ENCODE results near the gene LDLRAD3.

The LDLRAD3 gene

DNA sequence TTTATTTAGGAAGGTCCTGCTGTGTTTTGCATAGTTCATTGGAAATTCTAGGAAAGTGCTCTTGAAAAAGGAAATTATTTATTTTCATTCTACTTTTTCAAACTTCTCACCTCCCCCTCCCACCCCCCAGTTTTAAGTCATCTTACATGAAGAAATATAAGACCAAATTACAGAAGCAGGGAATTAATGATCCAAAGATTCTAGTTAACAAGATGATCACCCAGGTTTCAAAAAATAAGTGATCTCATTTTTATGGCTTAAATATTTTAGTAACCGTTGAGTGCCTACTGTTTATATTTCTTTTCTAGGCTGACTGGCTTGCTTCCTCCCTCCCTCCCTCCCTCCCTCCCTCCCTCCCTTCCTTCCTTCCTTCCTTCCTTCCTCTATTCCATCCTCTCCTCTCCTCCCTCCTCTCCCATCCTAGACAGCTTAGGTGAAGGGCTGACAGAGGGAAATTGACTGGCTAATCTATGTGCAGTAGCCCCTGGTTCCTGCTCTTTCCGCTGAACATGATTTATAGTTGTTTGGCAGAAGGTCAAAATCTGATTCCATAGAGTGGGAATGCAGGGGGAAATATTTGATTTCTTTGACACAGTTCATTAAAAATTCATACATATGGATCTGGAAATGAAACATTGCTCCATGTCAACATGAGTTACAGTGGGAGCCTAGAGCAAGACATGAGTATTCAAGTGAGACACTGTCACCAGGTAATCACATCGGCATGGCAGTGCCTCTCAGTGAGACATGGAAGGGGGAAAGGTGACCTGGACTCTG lies 221.9 kb downstream of the LDLRAD3 start:
- no peak overlapping the region for H3K9ac ChIP-seq (ENCODE audit: low read length)
- H3K27ac ChIP-seq (ENCODE audit: low read length), result no peak overlapping the region
- no peak overlapping the region for H3K4me2 ChIP-seq (ENCODE audit: low read length)

DNA sequence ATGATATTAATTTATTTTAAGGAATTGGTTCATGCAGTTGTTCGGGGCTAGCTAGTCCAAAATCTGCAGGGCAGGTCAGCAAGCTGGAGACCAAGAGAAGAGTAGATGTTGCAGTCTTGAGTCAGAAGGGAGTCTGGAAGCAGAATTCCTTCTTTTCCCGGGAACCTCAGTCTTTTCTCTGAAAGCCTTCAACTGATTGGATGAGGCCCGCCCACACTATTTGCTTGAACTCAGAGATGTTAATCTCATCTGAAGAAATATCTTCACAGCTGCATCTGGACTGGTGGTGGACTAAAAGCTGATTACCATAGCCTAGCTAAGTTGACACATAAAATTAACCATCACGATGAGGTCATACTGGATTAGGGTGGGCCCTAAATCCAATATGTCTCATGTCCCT lies 223.2 kb downstream of the LDLRAD3 start:
- H3K79me2 ChIP-seq (ENCODE audit: low read length), result no peaks in the 10 kb centered on the region
- peaks cover 47% of the 10 kb centered on the region for H3K27me3 ChIP-seq (ENCODE audit: low read depth, low read length)
- no peaks in the 10 kb centered on the region for H3K36me3 ChIP-seq (replicated peaks; ENCODE audit: low read depth, low read length)
- H3K27ac ChIP-seq (ENCODE audit: low read length), result no peak overlapping the region
- no peak overlapping the region for H3K9ac ChIP-seq (ENCODE audit: low read length)
- no peaks in the 10 kb centered on the region for H3K4me1 ChIP-seq (ENCODE audit: low read length)
- H2AFZ ChIP-seq (ENCODE audit: low read depth, low read length), result no peak overlapping the region
- H3K4me2 ChIP-seq (ENCODE audit: low read length), result no peak overlapping the region
- TF ChIP-seq, protein P1, sequence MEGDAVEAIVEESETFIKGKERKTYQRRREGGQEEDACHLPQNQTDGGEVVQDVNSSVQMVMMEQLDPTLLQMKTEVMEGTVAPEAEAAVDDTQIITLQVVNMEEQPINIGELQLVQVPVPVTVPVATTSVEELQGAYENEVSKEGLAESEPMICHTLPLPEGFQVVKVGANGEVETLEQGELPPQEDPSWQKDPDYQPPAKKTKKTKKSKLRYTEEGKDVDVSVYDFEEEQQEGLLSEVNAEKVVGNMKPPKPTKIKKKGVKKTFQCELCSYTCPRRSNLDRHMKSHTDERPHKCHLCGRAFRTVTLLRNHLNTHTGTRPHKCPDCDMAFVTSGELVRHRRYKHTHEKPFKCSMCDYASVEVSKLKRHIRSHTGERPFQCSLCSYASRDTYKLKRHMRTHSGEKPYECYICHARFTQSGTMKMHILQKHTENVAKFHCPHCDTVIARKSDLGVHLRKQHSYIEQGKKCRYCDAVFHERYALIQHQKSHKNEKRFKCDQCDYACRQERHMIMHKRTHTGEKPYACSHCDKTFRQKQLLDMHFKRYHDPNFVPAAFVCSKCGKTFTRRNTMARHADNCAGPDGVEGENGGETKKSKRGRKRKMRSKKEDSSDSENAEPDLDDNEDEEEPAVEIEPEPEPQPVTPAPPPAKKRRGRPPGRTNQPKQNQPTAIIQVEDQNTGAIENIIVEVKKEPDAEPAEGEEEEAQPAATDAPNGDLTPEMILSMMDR (IDR thresholded peaks at IDR 0.05; ENCODE audit: low read depth, low read length), result no peak
- TF ChIP-seq EZH2phosphoT487 (IDR thresholded peaks at IDR 0.05; ENCODE audit: low read depth), result no peak
- H3K9me3 ChIP-seq (ENCODE audit: insufficient read depth, low read length), result no peaks in the 10 kb centered on the region
- H4K20me1 ChIP-seq (ENCODE audit: insufficient read depth, low read length), result no peaks in the 10 kb centered on the region
- no peak overlapping the region for H3K4me3 ChIP-seq (ENCODE audit: low read length)

More for the DNA sequence above, 221.9 kb downstream of the LDLRAD3 start:
- TF ChIP-seq, protein P1 (IDR thresholded peaks at IDR 0.05; ENCODE audit: low read depth, low read length), result no peak
- no peak for TF ChIP-seq EZH2phosphoT487 (IDR thresholded peaks at IDR 0.05; ENCODE audit: low read depth)
- no peak overlapping the region for H3K4me3 ChIP-seq (ENCODE audit: low read length)
- H3K79me2 ChIP-seq (ENCODE audit: low read length), result no peaks in the 10 kb centered on the region
- no peaks in the 10 kb centered on the region for H3K4me1 ChIP-seq (ENCODE audit: low read length)
- H3K27me3 ChIP-seq (ENCODE audit: low read depth, low read length), result peaks cover 44% of the 10 kb centered on the region
- H4K20me1 ChIP-seq (ENCODE audit: insufficient read depth, low read length), result no peaks in the 10 kb centered on the region
- no peak overlapping the region for H2AFZ ChIP-seq (ENCODE audit: low read depth, low read length)
- no peaks in the 10 kb centered on the region for H3K9me3 ChIP-seq (ENCODE audit: insufficient read depth, low read length)
- no peaks in the 10 kb centered on the region for H3K36me3 ChIP-seq (replicated peaks; ENCODE audit: low read depth, low read length)

DNA sequence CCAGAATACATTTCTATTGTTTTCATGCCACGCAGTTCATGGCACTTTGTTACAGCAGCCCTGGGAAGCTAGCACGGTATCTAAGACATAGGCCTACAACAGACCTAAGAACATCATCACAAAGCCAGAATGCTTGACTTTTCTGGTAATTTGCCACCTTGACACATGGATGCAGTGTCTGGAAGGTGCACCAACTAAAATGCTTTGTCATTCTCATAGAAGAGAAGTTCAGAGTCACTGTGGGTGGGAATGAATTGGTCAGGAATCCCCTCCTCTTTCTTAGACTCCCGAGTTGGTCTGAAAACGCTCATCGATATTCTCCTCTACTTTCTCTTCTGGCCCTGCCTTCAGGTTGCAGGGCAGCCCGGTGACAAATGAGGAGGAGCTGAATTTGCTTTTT lies 223.9 kb downstream of the LDLRAD3 start:
- H3K4me2 ChIP-seq (ENCODE audit: low read length), result no peak overlapping the region
- no peaks in the 10 kb centered on the region for H3K4me1 ChIP-seq (ENCODE audit: low read length)
- TF ChIP-seq EZH2phosphoT487 (IDR thresholded peaks at IDR 0.05; ENCODE audit: low read depth), result no peak
- TF ChIP-seq, protein P1 (IDR thresholded peaks at IDR 0.05; ENCODE audit: low read depth, low read length), result no peak
- H3K9me3 ChIP-seq (ENCODE audit: insufficient read depth, low read length), result no peaks in the 10 kb centered on the region
- no peaks in the 10 kb centered on the region for H3K36me3 ChIP-seq (replicated peaks; ENCODE audit: low read depth, low read length)
- no peaks in the 10 kb centered on the region for H4K20me1 ChIP-seq (ENCODE audit: insufficient read depth, low read length)
- no peak overlapping the region for H3K9ac ChIP-seq (ENCODE audit: low read length)
- H3K27ac ChIP-seq (ENCODE audit: low read length), result no peak overlapping the region
- H3K27me3 ChIP-seq (ENCODE audit: low read depth, low read length), result peaks cover 42% of the 10 kb centered on the region
- H3K79me2 ChIP-seq (ENCODE audit: low read length), result no peaks in the 10 kb centered on the region
- H3K4me3 ChIP-seq (ENCODE audit: low read length), result no peak overlapping the region
- H2AFZ ChIP-seq (ENCODE audit: low read depth, low read length), result no peak overlapping the region

DNA sequence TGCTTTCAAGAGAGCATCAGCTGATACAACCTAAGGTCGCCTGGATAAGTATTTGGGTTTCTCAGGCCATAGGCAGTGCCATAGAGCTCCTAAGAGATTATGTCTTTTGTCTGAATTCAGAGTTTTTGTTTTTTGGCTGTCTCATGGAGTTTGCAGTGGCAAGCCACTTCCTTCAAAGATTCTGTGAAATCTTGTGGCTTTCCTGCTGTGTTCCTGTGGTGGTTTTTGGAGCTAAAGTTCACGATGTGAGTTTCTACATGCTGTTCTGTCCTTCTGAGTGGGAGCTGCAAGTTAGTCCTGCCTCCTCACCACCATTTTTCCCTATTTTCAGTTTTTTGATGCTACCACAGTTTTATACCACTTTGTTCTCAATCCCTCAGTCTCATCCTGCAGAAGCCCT lies 234.0 kb downstream of the LDLRAD3 start:
- no peak overlapping the region for H3K27ac ChIP-seq (ENCODE audit: low read length)
- no peak overlapping the region for H2AFZ ChIP-seq (ENCODE audit: low read depth, low read length)
- no peaks in the 10 kb centered on the region for H4K20me1 ChIP-seq (ENCODE audit: insufficient read depth, low read length)
- no peak overlapping the region for H3K9ac ChIP-seq (ENCODE audit: low read length)
- H3K79me2 ChIP-seq (ENCODE audit: low read length), result no peaks in the 10 kb centered on the region
- no peaks in the 10 kb centered on the region for H3K4me1 ChIP-seq (ENCODE audit: low read length)
- H3K27me3 ChIP-seq (ENCODE audit: low read depth, low read length), result peaks cover 21% of the 10 kb centered on the region
- H3K36me3 ChIP-seq (replicated peaks; ENCODE audit: low read depth, low read length), result no peaks in the 10 kb centered on the region
- no peak for TF ChIP-seq EZH2phosphoT487 (IDR thresholded peaks at IDR 0.05; ENCODE audit: low read depth)
- TF ChIP-seq, protein P1 (IDR thresholded peaks at IDR 0.05; ENCODE audit: low read depth, low read length), result no peak
- no peak overlapping the region for H3K4me3 ChIP-seq (ENCODE audit: low read length)
- H3K9me3 ChIP-seq (ENCODE audit: insufficient read depth, low read length), result no peaks in the 10 kb centered on the region
- H3K4me2 ChIP-seq (ENCODE audit: low read length), result no peak overlapping the region
